GM13976 (cell line): ENCODE measurements around the gene ANKFY1.
A peak's percentile ranks its signal among the peaks of the same experiment; 100 is the strongest.

Experiments used
- DNase-seq: peaks from one replicate; pipeline ENCODE4 v3.0.0; 2012; ENCODE audit warnings: low spot score
- in situ Hi-C: fragments of 300-500 bp; cut with MboI; formaldehyde crosslinking; loops from one replicate; pipeline ENCODE4 v1.12.0; 2022; ENCODE audit warnings: low sequenced_read_pairs, mixed read lengths, inconsistent platforms; ENCODE audit not compliant: unreplicated experiment
- TF ChIP-seq, protein P1 (sequence below): IDR thresholded peaks from 2 replicates; pipeline ENCODE4 v1.5.1; 2012; ENCODE audit warnings: borderline replicate concordance, mild to moderate bottlenecking; ENCODE audit not compliant: insufficient read depth; ENCODE audit errors: extremely low read depth, missing control alignments, control extremely low read depth

The ANKFY1 gene

DNA sequence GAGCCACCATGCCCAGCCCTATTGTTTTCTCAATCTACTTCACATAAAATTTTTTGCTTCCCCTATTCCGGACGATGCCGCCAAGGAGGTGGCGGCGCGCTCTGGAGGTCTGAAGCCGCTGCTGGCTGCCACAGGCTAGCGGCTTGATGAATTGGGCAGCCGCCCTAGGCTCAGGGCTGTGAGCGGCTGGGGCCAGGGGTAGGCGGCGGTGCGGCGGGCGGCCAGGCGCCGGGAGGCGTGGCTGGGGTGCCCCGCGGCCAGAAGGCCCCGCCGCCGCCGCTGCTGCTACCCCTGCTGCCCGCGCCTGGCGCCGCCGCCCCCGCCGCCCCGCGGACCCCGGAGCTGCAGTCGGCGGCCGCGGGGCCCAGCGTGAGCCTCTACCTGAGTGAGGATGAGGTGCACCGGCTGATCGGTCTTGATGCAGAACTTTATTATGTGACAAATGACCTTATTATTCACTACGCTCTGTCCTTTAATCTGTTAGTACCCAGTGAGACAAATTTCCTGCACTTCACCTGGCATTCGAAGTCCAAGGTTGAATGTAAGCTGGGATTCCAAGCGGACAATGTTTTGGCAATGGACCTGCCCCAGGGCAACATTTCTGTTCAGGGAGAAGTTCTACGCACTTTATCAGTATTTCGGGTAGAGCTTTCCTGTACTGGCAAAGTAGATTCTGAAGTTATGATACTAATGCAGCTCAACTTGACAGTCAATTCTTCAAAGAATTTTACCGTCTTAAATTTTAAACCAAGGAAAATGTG is 41.7 kb downstream of the ANKFY1 start:
- TF ChIP-seq, protein P1, sequence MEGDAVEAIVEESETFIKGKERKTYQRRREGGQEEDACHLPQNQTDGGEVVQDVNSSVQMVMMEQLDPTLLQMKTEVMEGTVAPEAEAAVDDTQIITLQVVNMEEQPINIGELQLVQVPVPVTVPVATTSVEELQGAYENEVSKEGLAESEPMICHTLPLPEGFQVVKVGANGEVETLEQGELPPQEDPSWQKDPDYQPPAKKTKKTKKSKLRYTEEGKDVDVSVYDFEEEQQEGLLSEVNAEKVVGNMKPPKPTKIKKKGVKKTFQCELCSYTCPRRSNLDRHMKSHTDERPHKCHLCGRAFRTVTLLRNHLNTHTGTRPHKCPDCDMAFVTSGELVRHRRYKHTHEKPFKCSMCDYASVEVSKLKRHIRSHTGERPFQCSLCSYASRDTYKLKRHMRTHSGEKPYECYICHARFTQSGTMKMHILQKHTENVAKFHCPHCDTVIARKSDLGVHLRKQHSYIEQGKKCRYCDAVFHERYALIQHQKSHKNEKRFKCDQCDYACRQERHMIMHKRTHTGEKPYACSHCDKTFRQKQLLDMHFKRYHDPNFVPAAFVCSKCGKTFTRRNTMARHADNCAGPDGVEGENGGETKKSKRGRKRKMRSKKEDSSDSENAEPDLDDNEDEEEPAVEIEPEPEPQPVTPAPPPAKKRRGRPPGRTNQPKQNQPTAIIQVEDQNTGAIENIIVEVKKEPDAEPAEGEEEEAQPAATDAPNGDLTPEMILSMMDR = no peak
- in situ Hi-C loops = no loop called here
- no peak for DNase-seq

DNA sequence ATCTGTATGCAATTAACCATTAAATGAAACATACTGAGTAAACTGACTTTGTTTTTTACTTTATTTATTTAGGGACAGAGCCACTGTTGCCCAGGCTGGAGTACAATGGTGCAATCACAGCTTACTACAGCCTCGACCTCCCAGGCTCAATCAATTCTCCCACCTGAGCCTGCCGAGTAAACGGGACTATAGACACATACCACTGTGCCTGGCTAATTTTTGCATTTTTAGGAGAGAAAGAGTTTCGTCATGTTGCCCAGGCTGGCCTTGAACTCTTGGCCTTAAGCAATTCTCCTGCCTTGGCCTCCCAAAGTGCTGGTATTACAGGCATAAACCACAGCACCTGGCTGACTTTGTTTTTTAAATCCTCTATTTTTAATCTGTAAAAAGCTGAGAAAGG is 42.6 kb downstream of the ANKFY1 start:
- TF ChIP-seq, protein P1 = no peak
- in situ Hi-C loops = no loop called here
- DNase-seq = no peak

DNA sequence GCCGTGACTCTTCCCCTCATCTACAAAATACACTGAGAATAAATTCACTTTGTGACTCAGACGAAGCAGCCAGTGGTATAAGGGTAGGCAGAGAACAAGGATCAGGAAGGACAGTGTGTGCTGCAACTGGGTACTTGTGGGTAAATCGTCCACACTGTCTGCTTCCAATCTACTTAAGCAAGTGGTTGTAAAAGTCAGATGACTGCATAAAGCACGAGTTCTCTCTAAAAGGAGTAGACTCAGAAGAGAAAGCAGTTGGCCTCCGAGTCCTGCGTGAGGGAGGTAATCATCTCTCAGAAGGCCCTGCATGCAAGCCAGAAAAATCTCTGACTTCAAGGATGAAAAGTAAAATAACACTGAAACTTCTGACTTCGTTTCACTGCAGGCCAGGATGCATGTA is 43.1 kb downstream of the ANKFY1 start:
- TF ChIP-seq, protein P1 = no peak
- DNase-seq = no peak
- in situ Hi-C loops = no loop called here

DNA sequence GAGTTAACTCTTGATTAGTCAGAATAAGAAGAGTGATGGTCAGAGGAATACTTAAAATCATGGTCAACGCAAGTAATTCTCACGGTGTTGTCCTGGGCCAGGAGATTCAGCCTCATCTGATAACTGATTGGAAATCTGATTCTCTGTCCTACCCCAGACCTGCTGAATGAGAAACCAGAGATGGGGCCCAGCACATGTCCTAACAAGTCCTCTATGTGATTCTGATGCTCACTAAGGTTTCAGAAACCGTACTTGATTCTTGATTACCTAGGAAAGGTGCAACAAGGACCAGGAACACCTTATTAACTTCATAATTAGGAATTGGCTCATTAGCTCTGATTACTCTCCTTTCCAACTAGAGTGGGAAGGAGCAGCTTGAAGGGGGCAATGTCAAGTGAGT is 44.5 kb downstream of the ANKFY1 start:
- in situ Hi-C loops = no loop called here
- DNase-seq = no peak
- TF ChIP-seq, protein P1 = no peak

DNA sequence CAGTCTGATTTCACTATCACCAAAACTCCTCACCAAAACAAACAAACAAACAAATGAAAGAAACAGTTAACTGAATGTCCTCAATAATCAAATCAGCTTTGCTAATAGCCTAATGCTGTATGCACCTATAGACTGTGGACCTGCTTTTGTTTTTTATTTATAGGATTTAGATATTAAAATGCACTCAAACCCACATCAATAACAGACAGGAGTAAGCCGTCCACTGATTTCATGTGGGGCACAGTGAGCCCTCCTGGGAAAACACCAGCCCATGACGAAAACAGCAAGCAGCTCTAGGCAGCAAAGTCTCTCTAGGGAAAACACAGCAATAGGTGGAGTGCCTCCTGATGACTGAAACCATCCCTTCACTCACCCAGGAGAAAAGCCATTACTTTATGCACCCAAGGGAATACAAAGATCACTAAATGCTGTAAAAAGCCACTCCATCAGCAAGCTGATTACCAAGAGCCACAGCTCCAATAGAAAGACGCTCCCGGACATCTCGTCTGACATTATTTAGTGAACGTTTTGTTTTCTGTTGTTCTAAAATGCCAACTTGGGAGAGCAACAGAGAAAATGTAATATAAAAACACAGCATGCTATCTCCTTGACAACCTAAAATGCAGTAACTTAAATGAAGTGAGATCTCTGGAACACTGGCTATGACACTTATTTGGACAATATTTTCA is 47.8 kb downstream of the ANKFY1 start:
- in situ Hi-C loops = no loop called here
- TF ChIP-seq, protein P1 = no peak
- peak; percentile 43 for DNase-seq

DNA sequence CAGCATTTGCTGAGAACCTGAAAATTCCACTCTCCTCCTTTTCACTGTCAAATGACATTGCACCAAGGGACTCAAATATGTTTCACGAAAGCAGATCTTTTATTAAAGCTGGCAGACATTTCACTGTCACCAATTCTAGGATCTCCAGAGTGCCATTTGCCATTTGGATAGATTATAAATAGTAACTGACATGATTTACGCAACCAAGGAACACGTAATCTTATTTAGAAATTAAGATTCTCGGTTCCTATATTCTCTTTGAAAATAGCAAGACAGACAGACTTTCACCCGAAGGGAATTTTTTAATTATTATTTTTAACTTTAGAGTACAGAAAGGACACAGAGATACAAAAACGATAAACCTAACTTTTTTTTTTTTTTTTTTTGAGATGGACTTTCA is 49.6 kb downstream of the ANKFY1 start:
- DNase-seq = no peak
- in situ Hi-C loops = no loop called here
- TF ChIP-seq, protein P1 = no peak
